GM12801 (cell line): ENCODE measurements around the gene LMNB1.

Experiments
- CTCF ChIP-seq: IDR thresholded peaks from one replicate; pipeline ENCODE4 v1.5.1; 2011; ENCODE audit warnings: control low read depth; ENCODE audit not compliant: insufficient read length; ENCODE audit errors: extremely low read depth

Gene LMNB1

GRCh38 chr5:126811515-126812198, 34.7 kb downstream of the LMNB1 start:
- no peak for TF ChIP-seq CTCF

- no peak for TF ChIP-seq CTCF
These were observed 35.2 kb downstream of the LMNB1 start for GRCh38 chr5:126812199-126812570.

- no peak for TF ChIP-seq CTCF
These were observed 37.9 kb downstream of the LMNB1 start for GRCh38 chr5:126814721-126815404.

GRCh38 chr5:126816649-126817048, 39.7 kb downstream of the LMNB1 start:
- TF ChIP-seq CTCF = no peak

- TF ChIP-seq CTCF = no peak
These were observed 41.8 kb downstream of the LMNB1 start for GRCh38 chr5:126818736-126819135.

GRCh38 chr5:126819253-126819652, 42.3 kb downstream of the LMNB1 start:
- no peak for TF ChIP-seq CTCF

GRCh38 chr5:126826619-126827215, 49.8 kb downstream of the LMNB1 start:
- TF ChIP-seq CTCF = no peak
